OCI-LY1 (cell line): ENCODE measurements around the gene ZG16B.

Experiments used
- H2AFZ ChIP-seq: fragments of 200-600 bp; sonication (generic), shearing (Covaris generic); 2 replicates; pipeline ENCODE4 v1.6.0; 2014; ENCODE audit warnings: antibody characterized with exemption, mild to moderate bottlenecking, low read length
- H3F3A ChIP-seq: fragments of 200-600 bp; sonication (generic), shearing (Covaris generic); 2 replicates; pipeline ENCODE4 v1.6.0; 2014; ENCODE audit warnings: mild to moderate bottlenecking, antibody characterized with exemption, low read length, moderate library complexity; ENCODE audit not compliant: insufficient read depth
- H3K27ac ChIP-seq: fragments of 200-600 bp; sonication (generic); 2 replicates; pipeline ENCODE4 v1.5.1; 2014; ENCODE audit warnings: low read length, mixed run types, mild to moderate bottlenecking, low read depth; ENCODE audit not compliant: poor library complexity, severe bottlenecking
- H3K27me3 ChIP-seq: fragments of 200-600 bp; sonication (generic); 2 replicates; pipeline ENCODE4 v1.6.0; 2014; ENCODE audit warnings: antibody characterized with exemption, mild to moderate bottlenecking, low read length, moderate library complexity; ENCODE audit not compliant: insufficient read depth
- H3K36me3 ChIP-seq: fragments of 200-600 bp; sonication (generic); 2 replicates; pipeline ENCODE4 v1.6.1; 2014; ENCODE audit warnings: mild to moderate bottlenecking, antibody characterized with exemption, low read length, moderate library complexity, mixed read lengths; ENCODE audit not compliant: insufficient read depth
- H3K4me1 ChIP-seq: fragments of 200-600 bp; sonication (generic); 2 replicates; pipeline ENCODE4 v1.5.1; 2014; ENCODE audit warnings: mild to moderate bottlenecking, low read length, moderate library complexity; ENCODE audit not compliant: insufficient read depth, severe bottlenecking
- H3K4me2 ChIP-seq: fragments of 200-600 bp; sonication (generic), shearing (Covaris generic); 2 replicates; pipeline ENCODE4 v1.6.1; 2014; ENCODE audit warnings: low read length
- H3K4me3 ChIP-seq: fragments of 200-600 bp; sonication (generic); 2 replicates; pipeline ENCODE4 v1.5.1; 2014; ENCODE audit warnings: low read length, low read depth, mild to moderate bottlenecking, mixed read lengths; ENCODE audit not compliant: poor library complexity, severe bottlenecking
- H3K79me2 ChIP-seq: fragments of 200-600 bp; shearing (Covaris generic); 2 replicates; pipeline ENCODE4 v1.6.1; 2016; ENCODE audit warnings: mixed run types, low read length, mixed read lengths; ENCODE audit not compliant: insufficient read depth
- H3K9ac ChIP-seq: fragments of 200-600 bp; sonication (generic), shearing (Covaris generic); 2 replicates; pipeline ENCODE4 v1.6.1; 2014; ENCODE audit warnings: mild to moderate bottlenecking, low read length, mixed read lengths
- H3K9me2 ChIP-seq: fragments of 200-600 bp; sonication (generic), shearing (Covaris generic); 2 replicates; pipeline ENCODE4 v1.6.1; 2014; ENCODE audit warnings: low read depth, mild to moderate bottlenecking, low read length, mixed read lengths
- H3K9me3 ChIP-seq: fragments of 200-600 bp; shearing (Covaris generic); 2 replicates; pipeline ENCODE4 v1.6.1; 2014; ENCODE audit warnings: low read length, mixed read lengths
- H4K20me1 ChIP-seq: fragments of 200-600 bp; sonication (generic), shearing (Covaris generic); 2 replicates; pipeline ENCODE4 v1.6.0; 2016; ENCODE audit warnings: mild to moderate bottlenecking, low read length; ENCODE audit not compliant: insufficient read depth
- CTCF ChIP-seq: fragments of 200-600 bp; sonication (generic), shearing (Covaris generic); IDR thresholded peaks from 2 replicates; pipeline ENCODE4 v1.5.1; 2017; ENCODE audit warnings: mild to moderate bottlenecking, antibody characterized with exemption, low read length, moderate library complexity, mixed read lengths
- EZH2 ChIP-seq: fragments of 200-600 bp; sonication (generic), shearing (Covaris generic); IDR thresholded peaks from 2 replicates; pipeline ENCODE4 v1.8.0; 2017; ENCODE audit warnings: borderline replicate concordance, mixed run types, mild to moderate bottlenecking, antibody characterized with exemption, low read length, moderate library complexity, mixed read lengths

ZG16B gene

GRCh38 chr16:2855536-2855935 is 25.4 kb downstream of the ZG16B start:
- no peak overlapping the region for H3K4me2 ChIP-seq
- H3K27me3 ChIP-seq: no peaks in the 10 kb centered on the region; the same call in 1 of the 2 replicates
- H3K9me3 ChIP-seq: no peaks in the 10 kb centered on the region
- no peak overlapping the region for H2AFZ ChIP-seq
- no peaks in the 10 kb centered on the region for H3K79me2 ChIP-seq
- H4K20me1 ChIP-seq: no peaks in the 10 kb centered on the region
- H3K9me2 ChIP-seq: no peaks in the 10 kb centered on the region
- TF ChIP-seq CTCF: no peak
- TF ChIP-seq EZH2: no peak
- no peak overlapping the region for H3K27ac ChIP-seq
- H3F3A ChIP-seq: no peaks in the 10 kb centered on the region
- no peaks in the 10 kb centered on the region for H3K4me1 ChIP-seq
- no peak overlapping the region for H3K9ac ChIP-seq
- H3K36me3 ChIP-seq: no peaks in the 10 kb centered on the region
- no peak overlapping the region for H3K4me3 ChIP-seq

DNA sequence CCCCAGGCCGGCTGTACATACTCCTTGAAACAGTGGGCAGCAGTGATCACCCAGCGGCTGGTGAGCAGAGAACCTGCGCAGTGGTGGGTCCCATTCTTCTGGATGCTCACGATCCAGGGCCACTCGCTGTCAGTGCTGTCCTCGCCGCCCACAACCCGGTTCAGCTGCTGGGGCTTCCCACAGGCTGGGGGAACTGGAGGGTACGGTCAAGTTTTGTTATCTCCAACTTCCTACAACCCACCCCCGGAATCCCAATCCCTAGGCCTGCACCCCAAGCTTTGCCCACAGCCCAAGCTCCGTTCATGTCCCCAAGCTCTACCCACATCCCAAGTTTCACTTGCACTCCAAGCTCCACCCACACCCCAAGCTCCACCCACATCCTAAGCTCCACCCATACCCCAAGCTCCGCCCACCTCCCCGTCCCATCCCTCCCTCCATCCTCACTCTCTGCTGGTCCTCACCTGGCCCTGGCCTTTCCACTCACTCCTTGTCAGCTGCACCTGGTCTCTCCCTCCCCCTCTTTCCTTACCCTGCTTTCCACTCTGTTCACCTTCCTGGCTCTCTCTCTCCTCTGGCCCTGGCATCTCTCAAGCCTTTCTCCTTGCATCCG is 26.1 kb downstream of the ZG16B start:
- Histone ChIP-seq H2AFZ (no peak overlapping the region), H3K27me3 (no peaks in the 10 kb centered on the region; the same call in 1 of the 2 replicates), H3K4me1 (no peaks in the 10 kb centered on the region), H3K9ac (no peak overlapping the region), H3K9me3 (no peaks in the 10 kb centered on the region), H3K27ac (no peak overlapping the region), H3K79me2 (no peaks in the 10 kb centered on the region), H3K9me2 (no peaks in the 10 kb centered on the region), H3K4me3 (no peak overlapping the region), H3K4me2 (no peak overlapping the region), H3K36me3 (no peaks in the 10 kb centered on the region), H3F3A (no peaks in the 10 kb centered on the region), H4K20me1 (no peaks in the 10 kb centered on the region)
- TF ChIP-seq EZH2 (no peak), CTCF (no peak)

DNA sequence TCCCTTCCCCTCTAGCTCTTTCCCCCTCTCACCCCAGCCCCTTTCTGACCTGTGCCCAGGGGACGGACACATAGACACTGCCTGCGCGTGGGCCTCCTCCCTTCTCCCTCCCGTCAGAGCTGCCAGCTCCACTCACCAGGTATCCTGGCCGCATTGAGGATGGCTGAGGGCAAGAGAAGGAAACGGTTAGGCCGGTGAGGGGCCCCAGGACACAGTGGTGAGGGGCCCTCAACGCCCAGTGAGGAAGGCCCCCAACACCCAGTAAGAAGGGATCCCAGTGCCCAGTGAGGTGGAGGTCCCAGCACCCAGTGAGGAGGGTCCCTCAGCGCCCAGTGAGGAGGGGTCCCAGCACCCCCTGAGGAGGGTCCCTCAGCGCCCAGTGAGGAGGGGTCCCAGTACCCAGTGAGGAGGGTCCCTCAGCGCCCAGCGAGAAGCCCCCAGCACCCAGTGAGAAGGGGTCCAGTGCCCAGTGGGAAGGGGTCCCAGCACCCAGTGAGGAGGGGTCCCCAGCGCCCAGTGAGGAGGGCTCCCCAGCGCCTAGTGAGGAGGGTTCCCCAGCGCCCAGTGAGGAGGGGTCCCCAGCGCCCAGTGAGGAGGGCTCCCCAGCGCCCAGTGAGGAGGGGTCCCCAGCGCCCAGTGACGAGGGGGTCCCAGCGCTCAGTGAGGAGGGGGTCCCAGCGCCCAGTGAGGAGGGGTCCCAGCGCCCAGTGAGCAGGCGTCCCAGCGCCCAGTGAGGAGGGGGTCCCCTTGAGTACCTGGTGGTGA is 26.8 kb downstream of the ZG16B start:
- Histone ChIP-seq H2AFZ (no peak overlapping the region), H3K9me2 (no peaks in the 10 kb centered on the region), H3K4me3 (no peak overlapping the region), H3K9me3 (no peaks in the 10 kb centered on the region), H3K9ac (no peak overlapping the region), H3K36me3 (no peaks in the 10 kb centered on the region), H3K27me3 (no peaks in the 10 kb centered on the region; the same call in 1 of the 2 replicates), H3F3A (no peaks in the 10 kb centered on the region), H3K79me2 (no peaks in the 10 kb centered on the region), H3K4me1 (no peaks in the 10 kb centered on the region), H3K27ac (no peak overlapping the region), H4K20me1 (no peaks in the 10 kb centered on the region), H3K4me2 (no peak overlapping the region)
- no peak for TF ChIP-seq EZH2
- no peak for TF ChIP-seq CTCF
